Endothelial cell of umbilical vein (primary cell): ENCODE results near the gene MED16.
"Not testable (repeated sequence)": the region's sequence is repeated elsewhere in the genome, so short reads cannot be mapped to it uniquely, and the experiment has no call there.

Experiments used
- CTCF ChIP-seq, 2 donors: IDR thresholded peaks; 1 replicate in 1 of 2; 2 replicates in 1 of 2; pipeline ENCODE4 v1.5.1; 2011; ENCODE audit warnings: low read length in 2 of 2, mild to moderate bottlenecking in 2 of 2, moderate library complexity in 2 of 2, control low read depth in 1 of 2, inconsistent platforms in 1 of 2, low read depth in 1 of 2; ENCODE audit not compliant: insufficient read depth in 1 of 2; ENCODE audit errors: extremely low read depth in 1 of 2
- EZH2 ChIP-seq: IDR thresholded peaks from 2 replicates; pipeline ENCODE4 v1.6.1; 2012; ENCODE audit warnings: borderline replicate concordance, low read depth, mild to moderate bottlenecking, moderate library complexity, low read length, inconsistent platforms; ENCODE audit not compliant: severe bottlenecking

- TF ChIP-seq EZH2; CTCF (IDR thresholded peaks at IDR 0.05; ENCODE audit: extremely low read depth in 1 of 2, insufficient read depth in 1 of 2, low read depth in 1 of 2, low read length in 2 of 2): not testable (repeated sequence)
Observed at GRCh38 chr19:849195-849594, 43.8 kb downstream of the MED16 start.
